Naive thymus-derived CD4-positive, alpha-beta T cell (primary cell): ENCODE measurements around the gene ACVR1B. TPM values are rescaled to one million over a fixed set of nuclear protein-coding genes. Genes with fewer than 3 reads are reported as not detected.

Source experiments
- ATAC-seq: fragments of 150-1000 bp; cut with Tn5 transposase; 2 replicates; pipeline ENCODE4 v1.10.0; 2021; ENCODE audit warnings: mild to moderate bottlenecking, moderate library complexity
- CTCF ChIA-PET: fragments of 350-600 bp; sonication (Branson Sonifier 250); formaldehyde crosslinking; loops from one replicate; lab custom pipeline; 2021; ENCODE audit warnings: antibody characterized with exemption; lab: Charles Lee
- POLR2A ChIA-PET: fragments of 350-600 bp; sonication (Branson Sonifier 250); formaldehyde crosslinking; loops from one replicate; lab custom pipeline; 2021; ENCODE audit warnings: antibody characterized with exemption, inconsistent platforms; lab: Charles Lee
- DNase-seq, 9 donors: peaks; one replicate each; pipeline versions ENCODE4 v3.0.0 to v3.0.0-alpha.2; 2020 to 2022; ENCODE audit warnings: mixed read lengths in 1 of 9
- H3K27ac ChIP-seq: one replicate; pipeline ENCODE4 v1.7.0; 2013; ENCODE audit warnings: mild to moderate bottlenecking, low read depth, low read length, moderate library complexity
- H3K27me3 ChIP-seq, 2 donors: one replicate each; pipeline ENCODE4 v1.7.0; 2013; ENCODE audit warnings: low read length in 2 of 2, mild to moderate bottlenecking in 2 of 2, moderate library complexity in 2 of 2; ENCODE audit not compliant: control insufficient read depth in 2 of 2, insufficient read depth in 2 of 2
- H3K36me3 ChIP-seq, 3 experiments: 1 replicate in 2 of 3; 2 replicates in 1 of 3; pipeline ENCODE4 v1.7.0; 2013; ENCODE audit warnings: low read length in 3 of 3, mild to moderate bottlenecking in 3 of 3, moderate library complexity in 1 of 3; ENCODE audit not compliant: insufficient read depth in 3 of 3, control insufficient read depth in 2 of 3
- H3K4me1 ChIP-seq, 2 donors: one replicate each; pipeline ENCODE4 v1.7.0; 2013; ENCODE audit warnings: low read length in 2 of 2, mild to moderate bottlenecking in 2 of 2, moderate library complexity in 1 of 2; ENCODE audit not compliant: control insufficient read depth in 2 of 2, insufficient read depth in 2 of 2
- H3K4me3 ChIP-seq: 2 replicates; pipeline ENCODE4 v1.7.0; 2013; ENCODE audit warnings: mild to moderate bottlenecking, low read length
- H3K9me3 ChIP-seq, 3 experiments: 1 replicate in 2 of 3; 2 replicates in 1 of 3; pipeline ENCODE4 v1.7.0; 2013; ENCODE audit warnings: low read length in 3 of 3; ENCODE audit not compliant: control insufficient read depth in 2 of 3
- H3K27ac Mint-ChIP-seq, 9 donors: one replicate each; pipeline ENCODE4 v1.8.0; 2020 to 2022; ENCODE audit warnings: mixed read lengths in 9 of 9, mild to moderate bottlenecking in 8 of 9, moderate library complexity in 5 of 9, inconsistent platforms in 2 of 9
- H3K27me3 Mint-ChIP-seq, 5 donors: one replicate each; pipeline ENCODE4 v1.8.0; 2021 to 2022; ENCODE audit warnings: mixed read lengths in 5 of 5, mild to moderate bottlenecking in 1 of 5
- H3K36me3 Mint-ChIP-seq, 5 donors: one replicate each; pipeline ENCODE4 v1.8.0; 2020 to 2022; ENCODE audit warnings: mixed read lengths in 5 of 5, mild to moderate bottlenecking in 3 of 5, inconsistent platforms in 1 of 5
- H3K4me1 Mint-ChIP-seq, 7 donors: one replicate each; pipeline ENCODE4 v1.8.0; 2020 to 2022; ENCODE audit warnings: mixed read lengths in 7 of 7, mild to moderate bottlenecking in 3 of 7, inconsistent platforms in 1 of 7
- H3K4me3 Mint-ChIP-seq, 10 donors: one replicate each; pipeline ENCODE4 v1.8.0; 2020 to 2022; ENCODE audit warnings: mild to moderate bottlenecking in 10 of 10, mixed read lengths in 10 of 10, moderate library complexity in 6 of 10, inconsistent platforms in 2 of 10
- H3K9me3 Mint-ChIP-seq, 11 donors: one replicate each; pipeline ENCODE4 v1.8.0; 2020 to 2022; ENCODE audit warnings: mixed read lengths in 11 of 11, mild to moderate bottlenecking in 4 of 11, inconsistent platforms in 1 of 11, moderate library complexity in 1 of 11
- intact Hi-C, 2 donors: fragments of 100-400 bp; cut with micrococcal nuclease; formaldehyde crosslinking; loops; one replicate each; pipeline ENCODE4 v1.15.1; 2023
- polyA plus RNA-seq, 2 donors: library from polyadenylated mRNA; unstranded; fragments of 300-500 nt; fragmentation: Illumina TruSeq; gene quantifications; one replicate each; pipeline ENCODE4 v1.2.3, GENCODE V29; 2021
- total RNA-seq, 6 experiments: library from RNA in 5 of 6; stranded (reverse) in 5 of 6; gene quantifications; 1 replicate in 5 of 6; 2 replicates in 1 of 6; pipeline ENCODE4 v1.2.3 and lab custom pipeline; 2021 to 2026

Gene ACVR1B
- total and polyA plus RNA-seq, 7 experiments from 2014 or later, result 2.5 to 14.8 (median 12.8) TPM

DNA sequence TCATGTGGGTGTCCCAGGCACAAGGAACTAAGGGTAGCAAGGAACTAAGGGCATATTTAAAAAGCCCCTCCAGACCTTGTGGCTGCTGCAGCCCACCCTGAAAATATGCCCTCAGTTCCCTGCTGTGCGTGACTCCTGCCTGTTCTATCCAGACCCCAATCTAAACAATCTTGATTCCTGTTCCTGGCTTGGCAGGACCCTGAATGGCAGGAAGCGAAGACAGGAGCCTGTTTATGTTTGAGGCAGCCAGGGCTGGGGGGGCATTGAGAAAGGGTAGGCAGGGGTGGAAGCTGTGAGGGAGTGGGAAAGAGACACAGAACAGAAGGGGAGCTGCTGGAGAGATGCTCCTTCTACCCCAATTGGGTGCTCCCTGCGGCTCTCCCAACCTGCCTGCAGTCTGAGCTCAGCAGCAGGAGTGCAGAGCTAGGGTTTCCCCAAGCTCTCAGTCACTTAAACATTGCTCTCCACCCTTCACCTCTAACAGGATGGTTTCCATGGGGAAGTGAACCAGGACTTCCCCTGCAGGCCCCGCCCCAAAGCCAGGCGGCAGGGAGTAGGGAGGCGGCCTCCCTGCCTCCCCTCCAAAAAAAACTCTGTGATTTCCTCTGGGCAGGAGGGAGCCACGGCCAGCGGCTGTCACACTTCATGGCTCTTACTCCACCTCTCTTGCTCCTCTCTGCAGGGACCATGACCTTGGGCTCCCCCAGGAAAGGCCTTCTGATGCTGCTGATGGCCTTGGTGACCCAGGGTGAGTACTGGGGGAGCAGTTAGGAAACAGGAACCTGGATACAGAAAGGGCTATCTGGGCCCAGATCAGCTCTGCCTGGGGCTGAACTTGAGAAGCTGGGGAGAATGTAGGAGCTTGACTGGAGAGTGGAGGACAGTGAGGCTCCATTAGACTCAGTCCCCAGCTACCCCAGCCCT lies 39.4 kb upstream of the ACVR1B start:
- Mint-ChIP-seq H3K36me3 (no peaks in the 10 kb centered on the region), H3K27ac (no peak overlapping the region), H3K9me3 (peaks cover 0 to 5% (median 0%) of the 10 kb centered on the region in 11 donors), H3K4me3 (no peak overlapping the region), H3K4me1 (peaks cover 0 to 9% (median 6%) of the 10 kb centered on the region in 7 donors), H3K27me3 (peaks cover 13 to 27% (median 14%) of the 10 kb centered on the region in 5 donors)
- H3K27ac ChIP-seq, result no peak overlapping the region
- H3K4me3 ChIP-seq, result no peak overlapping the region
- ATAC-seq (peak; percentile 42), DNase-seq (no peak)
- no peaks in the 10 kb centered on the region for H3K36me3 ChIP-seq
- intact Hi-C loops, result no loop called here
- no peaks in the 10 kb centered on the region for H3K4me1 ChIP-seq
- peaks cover 0 to 4% of the 10 kb centered on the region in 2 donors for H3K27me3 ChIP-seq
- ChIA-PET CTCF (interaction anchor here (1.0 to 1.6 kb wide), 3 partner anchors 9 to 69 kb away, joined by 3 read pairs; no protein-coding TSS in a partner anchor), POLR2A (interaction anchor here (0.5 kb wide), 1 partner anchor 14 kb away, joined by 3 read pairs; no protein-coding TSS in a partner anchor)
- no peaks in the 10 kb centered on the region for H3K9me3 ChIP-seq

DNA sequence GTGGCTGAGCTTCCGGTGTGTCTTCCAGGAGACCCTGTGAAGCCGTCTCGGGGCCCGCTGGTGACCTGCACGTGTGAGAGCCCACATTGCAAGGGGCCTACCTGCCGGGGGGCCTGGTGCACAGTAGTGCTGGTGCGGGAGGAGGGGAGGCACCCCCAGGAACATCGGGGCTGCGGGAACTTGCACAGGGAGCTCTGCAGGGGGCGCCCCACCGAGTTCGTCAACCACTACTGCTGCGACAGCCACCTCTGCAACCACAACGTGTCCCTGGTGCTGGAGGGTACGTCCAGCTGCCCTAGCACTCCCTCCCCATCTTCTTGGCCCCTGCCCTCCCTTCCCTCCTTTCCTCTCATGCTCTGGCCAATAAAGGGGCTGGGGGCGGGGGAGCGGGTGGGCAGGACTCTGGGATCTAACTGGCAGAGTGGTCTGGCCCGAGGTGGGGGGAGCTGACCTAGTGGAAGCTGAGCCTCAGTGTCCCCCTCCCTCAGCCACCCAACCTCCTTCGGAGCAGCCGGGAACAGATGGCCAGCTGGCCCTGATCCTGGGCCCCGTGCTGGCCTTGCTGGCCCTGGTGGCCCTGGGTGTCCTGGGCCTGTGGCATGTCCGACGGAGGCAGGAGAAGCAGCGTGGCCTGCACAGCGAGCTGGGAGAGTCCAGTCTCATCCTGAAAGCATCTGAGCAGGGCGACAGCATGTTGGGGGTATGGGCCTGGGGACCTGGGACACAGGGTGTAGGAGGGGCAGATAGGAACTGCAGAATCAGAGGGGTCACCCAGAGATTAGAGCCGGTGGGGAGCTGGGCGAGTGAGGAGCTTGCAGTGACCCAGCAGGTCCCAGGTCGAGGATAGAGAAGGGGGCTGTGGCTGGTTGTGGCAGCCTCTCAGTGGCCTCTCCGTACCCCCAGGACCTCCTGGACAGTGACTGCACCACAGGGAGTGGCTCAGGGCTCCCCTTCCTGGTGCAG lies 38.1 kb upstream of the ACVR1B start:
- Mint-ChIP-seq H3K9me3 (peaks cover 0 to 3% (median 0%) of the 10 kb centered on the region in 11 donors), H3K27ac (no peak overlapping the region), H3K27me3 (peaks cover 6 to 19% (median 7%) of the 10 kb centered on the region in 5 donors), H3K4me1 (peaks cover 0 to 7% (median 0%) of the 10 kb centered on the region in 7 donors), H3K36me3 (no peaks in the 10 kb centered on the region), H3K4me3 (no peak overlapping the region)
- Histone ChIP-seq H3K36me3 (no peaks in the 10 kb centered on the region), H3K9me3 (no peaks in the 10 kb centered on the region), H3K4me3 (no peak overlapping the region), H3K27me3 (no peaks in the 10 kb centered on the region), H3K27ac (no peak overlapping the region), H3K4me1 (no peaks in the 10 kb centered on the region)
- ChIA-PET POLR2A (no interaction called here), CTCF (interaction anchor here (1.0 to 1.6 kb wide), 2 partner anchors 8 to 67 kb away, joined by 3 read pairs; no protein-coding TSS in a partner anchor)
- ATAC-seq, result no peak
- no peak for DNase-seq
- intact Hi-C loops, result no loop called here

DNA sequence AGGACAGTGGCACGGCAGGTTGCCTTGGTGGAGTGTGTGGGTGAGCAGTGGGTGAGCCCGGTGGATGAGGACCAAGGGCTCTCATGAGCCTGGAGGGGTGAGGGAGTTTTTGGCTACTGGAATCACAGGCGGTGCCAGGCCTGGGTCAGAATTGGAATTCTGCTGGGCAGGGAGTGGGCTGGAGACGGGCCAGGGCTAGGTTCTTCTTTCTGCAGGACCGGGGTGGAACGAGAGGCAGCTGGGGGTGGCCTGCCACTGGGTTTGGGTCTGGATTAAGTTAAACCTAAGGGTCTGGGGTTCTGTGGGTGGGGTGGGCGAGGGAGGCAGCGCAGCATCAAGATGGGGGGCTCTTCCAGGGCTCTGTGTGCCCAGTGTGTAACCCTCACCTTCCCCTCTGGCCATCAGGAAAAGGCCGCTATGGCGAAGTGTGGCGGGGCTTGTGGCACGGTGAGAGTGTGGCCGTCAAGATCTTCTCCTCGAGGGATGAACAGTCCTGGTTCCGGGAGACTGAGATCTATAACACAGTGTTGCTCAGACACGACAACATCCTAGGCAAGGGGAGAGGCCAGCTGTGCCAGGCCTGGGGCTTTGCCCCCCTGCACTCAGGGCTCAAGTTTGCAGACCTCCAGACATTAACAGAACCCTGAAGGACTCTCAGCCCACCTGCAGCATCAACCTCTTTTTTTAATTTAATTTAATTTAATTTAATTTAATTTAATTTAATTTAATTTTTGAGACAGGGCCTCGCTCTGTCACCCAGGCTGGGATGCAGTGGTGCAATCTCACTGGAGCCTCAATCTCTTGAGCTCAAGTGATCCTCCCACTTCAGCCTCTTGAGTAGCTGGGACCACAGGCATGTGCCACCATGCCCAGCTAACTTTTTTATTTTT lies 37.2 kb upstream of the ACVR1B start:
- H3K27me3 ChIP-seq, result no peaks in the 10 kb centered on the region
- no peak overlapping the region for H3K27ac ChIP-seq
- Mint-ChIP-seq H3K4me1 (peaks cover 0 to 7% (median 0%) of the 10 kb centered on the region in 7 donors), H3K4me3 (no peak overlapping the region), H3K9me3 (peaks cover 0 to 3% (median 0%) of the 10 kb centered on the region in 11 donors), H3K27me3 (peaks cover 0 to 10% (median 0%) of the 10 kb centered on the region in 5 donors), H3K36me3 (no peaks in the 10 kb centered on the region), H3K27ac (no peak overlapping the region)
- H3K36me3 ChIP-seq, result no peaks in the 10 kb centered on the region
- no peak for DNase-seq
- ATAC-seq, result no peak
- H3K9me3 ChIP-seq, result no peaks in the 10 kb centered on the region
- intact Hi-C loops, result no loop called here
- POLR2A ChIA-PET, result interaction anchor here (0.8 kb wide), 1 partner anchor 92 kb away, joined by 4 read pairs; no protein-coding TSS in a partner anchor
- CTCF ChIA-PET, result interaction anchor here (0.7 kb wide), 1 partner anchor 596 kb away, joined by 3 read pairs; no protein-coding TSS in a partner anchor
- H3K4me3 ChIP-seq, result no peak overlapping the region
- no peaks in the 10 kb centered on the region for H3K4me1 ChIP-seq

DNA sequence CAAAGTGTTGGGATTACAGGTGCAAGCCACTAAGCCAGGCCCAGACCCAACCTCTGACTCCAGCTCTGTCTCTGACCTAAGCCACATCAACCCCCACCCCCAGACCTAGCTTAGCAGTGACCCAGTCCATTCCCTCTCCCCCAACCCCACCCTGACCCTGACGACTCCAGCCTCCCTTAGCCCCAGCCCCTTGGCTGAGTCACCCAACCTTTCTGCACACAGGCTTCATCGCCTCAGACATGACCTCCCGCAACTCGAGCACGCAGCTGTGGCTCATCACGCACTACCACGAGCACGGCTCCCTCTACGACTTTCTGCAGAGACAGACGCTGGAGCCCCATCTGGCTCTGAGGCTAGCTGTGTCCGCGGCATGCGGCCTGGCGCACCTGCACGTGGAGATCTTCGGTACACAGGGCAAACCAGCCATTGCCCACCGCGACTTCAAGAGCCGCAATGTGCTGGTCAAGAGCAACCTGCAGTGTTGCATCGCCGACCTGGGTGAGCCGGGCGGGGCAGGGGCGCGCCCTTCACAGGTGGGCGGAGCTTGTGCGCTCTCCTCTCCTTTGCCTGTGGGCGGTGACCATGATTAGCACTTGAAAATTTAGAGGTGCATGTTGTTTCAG lies 36.4 kb upstream of the ACVR1B start:
- ChIA-PET CTCF (interaction anchor here (0.7 kb wide), 1 partner anchor 595 kb away, joined by 3 read pairs; no protein-coding TSS in a partner anchor), POLR2A (interaction anchor here (0.8 kb wide), 1 partner anchor 91 kb away, joined by 4 read pairs; no protein-coding TSS in a partner anchor)
- no peaks in the 10 kb centered on the region for H3K36me3 Mint-ChIP-seq
- no peak overlapping the region for H3K4me3 Mint-ChIP-seq
- DNase-seq (no peak), ATAC-seq (no peak)
- Histone ChIP-seq H3K9me3 (no peaks in the 10 kb centered on the region), H3K27me3 (no peaks in the 10 kb centered on the region), H3K36me3 (no peaks in the 10 kb centered on the region), H3K4me3 (no peak overlapping the region), H3K27ac (no peak overlapping the region), H3K4me1 (no peaks in the 10 kb centered on the region)
- no peak overlapping the region for H3K27ac Mint-ChIP-seq
- intact Hi-C loops, result no loop called here
- peaks cover 0 to 7% (median 0%) of the 10 kb centered on the region in 7 donors for H3K4me1 Mint-ChIP-seq
- peaks cover 0 to 4% (median 0%) of the 10 kb centered on the region in 5 donors for H3K27me3 Mint-ChIP-seq
- peaks cover 0 to 3% (median 0%) of the 10 kb centered on the region in 11 donors for H3K9me3 Mint-ChIP-seq

DNA sequence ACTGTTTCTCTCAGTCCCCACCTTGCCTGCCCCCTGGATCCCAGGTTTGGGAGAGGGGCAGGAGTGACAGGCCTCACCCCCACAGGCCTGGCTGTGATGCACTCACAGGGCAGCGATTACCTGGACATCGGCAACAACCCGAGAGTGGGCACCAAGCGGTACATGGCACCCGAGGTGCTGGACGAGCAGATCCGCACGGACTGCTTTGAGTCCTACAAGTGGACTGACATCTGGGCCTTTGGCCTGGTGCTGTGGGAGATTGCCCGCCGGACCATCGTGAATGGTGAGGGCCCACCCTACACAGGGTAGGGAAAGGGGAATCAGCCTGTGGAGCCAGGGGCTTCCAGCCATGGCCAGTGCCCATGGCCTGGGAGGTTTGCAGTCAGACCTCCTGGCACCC lies 35.5 kb upstream of the ACVR1B start:
- Histone ChIP-seq H3K9me3 (no peaks in the 10 kb centered on the region), H3K4me3 (no peak overlapping the region), H3K27me3 (no peaks in the 10 kb centered on the region), H3K27ac (no peak overlapping the region), H3K36me3 (no peaks in the 10 kb centered on the region), H3K4me1 (no peaks in the 10 kb centered on the region)
- Mint-ChIP-seq H3K27me3 (peaks cover 0 to 4% (median 0%) of the 10 kb centered on the region in 5 donors), H3K4me3 (no peak overlapping the region), H3K36me3 (no peaks in the 10 kb centered on the region), H3K9me3 (peaks cover 0 to 3% (median 0%) of the 10 kb centered on the region in 11 donors), H3K27ac (no peak overlapping the region), H3K4me1 (peaks cover 0 to 7% (median 0%) of the 10 kb centered on the region in 7 donors)
- ATAC-seq, result no peak
- POLR2A ChIA-PET, result no interaction called here
- intact Hi-C loops, result no loop called here
- CTCF ChIA-PET, result interaction anchor here (0.6 kb wide), 1 partner anchor 41 kb away, joined by 3 read pairs; no protein-coding TSS in a partner anchor
- DNase-seq, result no peak
